Umbilical cord (tissue), 2 donors: ENCODE results near the gene DHDH. TPM values are rescaled to one million over a fixed set of nuclear protein-coding genes. Genes with fewer than 3 reads are reported as not detected.
"Not testable (repeated sequence)": the region's sequence is repeated elsewhere in the genome, so short reads cannot be mapped to it uniquely, and the experiment has no call there.

ENCODE experiments used
- DNase-seq: peaks from one replicate; pipeline ENCODE4 v3.0.0-alpha.2; 2015; ENCODE audit warnings: low spot score
- total RNA-seq: library from RNA; depleted of rRNA; stranded (reverse); fragments of >200 nt; gene quantifications from one replicate; pipeline ENCODE4 v1.2.3, GENCODE V29; 2014; ENCODE audit warnings: low replicate concordance; ENCODE audit not compliant: insufficient read depth

DHDH gene
- total RNA-seq, 1 donor from 2014 or later: not detected

DNA sequence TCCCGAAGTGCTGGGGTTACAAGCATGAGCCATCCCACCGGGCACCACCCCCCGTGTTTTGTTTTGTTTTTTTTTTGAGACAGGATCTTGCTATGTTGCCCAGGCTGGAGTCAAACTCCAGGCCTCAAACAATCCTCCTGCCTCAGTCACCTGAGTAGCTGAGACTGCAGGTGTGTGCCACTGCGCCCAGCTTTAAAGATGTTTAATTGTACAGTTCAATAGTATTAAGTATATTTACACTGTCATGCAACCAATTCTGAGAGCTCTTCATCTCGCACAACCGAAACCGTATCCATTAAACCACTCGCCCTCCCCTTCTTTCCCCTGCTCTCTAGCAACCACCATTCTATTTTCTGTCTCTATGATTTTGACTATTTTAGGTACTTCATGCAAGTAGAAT, 17.7 kb upstream of the DHDH start:
- no peak for DNase-seq

DNA sequence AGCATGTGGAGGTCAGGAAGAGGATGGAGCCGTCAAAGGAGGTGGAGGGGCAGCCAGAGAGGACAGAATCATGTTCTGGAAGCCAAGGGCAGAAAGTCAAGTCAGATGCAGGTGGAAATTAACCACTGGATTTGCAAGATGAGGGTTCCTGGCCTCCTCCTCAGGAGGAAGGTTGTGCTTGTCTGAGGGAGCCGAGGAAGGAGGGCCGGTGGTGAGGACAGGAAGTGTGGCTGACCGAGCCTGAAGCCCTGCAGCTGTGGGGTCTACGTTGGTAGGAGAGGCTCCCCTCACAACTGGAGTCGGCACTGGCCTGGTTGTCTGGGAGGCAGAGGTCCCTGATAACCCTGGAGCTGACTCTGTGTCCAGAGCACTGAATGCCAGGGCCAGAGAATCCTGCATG, 15.4 kb upstream of the DHDH start:
- DNase-seq: no peak

DNA sequence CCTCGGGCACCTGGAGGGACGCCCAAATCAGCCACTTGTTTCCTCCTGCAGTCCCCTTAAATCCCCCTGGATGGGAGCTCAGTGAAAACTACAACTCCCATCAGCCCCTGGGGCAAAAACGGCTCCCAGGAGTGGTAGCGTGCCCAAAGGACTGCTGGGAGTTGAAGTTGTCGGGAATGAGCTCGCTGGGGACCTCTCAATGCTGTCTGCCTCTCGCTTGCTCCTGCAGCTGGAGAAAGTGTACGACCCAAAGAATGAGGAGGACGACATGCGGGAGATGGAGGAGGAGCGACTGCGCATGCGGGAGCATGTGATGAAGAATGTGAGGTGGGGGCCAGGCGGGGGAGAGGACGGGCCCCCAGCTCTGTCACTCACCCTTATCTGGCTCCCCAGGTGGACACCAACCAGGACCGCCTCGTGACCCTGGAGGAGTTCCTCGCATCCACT, 14.7 kb upstream of the DHDH start:
- no peak for DNase-seq

DNA sequence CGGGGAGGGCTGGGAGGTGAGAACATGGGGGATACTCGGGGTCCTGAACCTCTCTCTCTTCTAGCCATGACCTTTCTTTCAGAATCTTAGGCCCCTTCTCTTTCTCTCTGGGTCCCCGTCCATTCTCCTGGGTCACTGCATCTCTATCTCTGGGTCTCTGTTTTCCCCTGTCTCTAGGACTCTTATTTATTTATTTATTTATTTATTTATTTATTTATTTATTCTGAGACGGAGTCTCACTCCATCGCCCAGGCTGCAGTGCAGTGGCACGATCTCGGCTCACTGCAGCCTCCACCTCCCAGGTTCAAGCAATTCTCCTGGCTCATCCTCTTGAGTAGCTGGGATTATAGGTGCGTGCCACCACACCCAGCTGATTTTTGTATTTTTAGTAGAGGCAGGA, 14.2 kb upstream of the DHDH start:
- DNase-seq: not testable (repeated sequence)

DNA sequence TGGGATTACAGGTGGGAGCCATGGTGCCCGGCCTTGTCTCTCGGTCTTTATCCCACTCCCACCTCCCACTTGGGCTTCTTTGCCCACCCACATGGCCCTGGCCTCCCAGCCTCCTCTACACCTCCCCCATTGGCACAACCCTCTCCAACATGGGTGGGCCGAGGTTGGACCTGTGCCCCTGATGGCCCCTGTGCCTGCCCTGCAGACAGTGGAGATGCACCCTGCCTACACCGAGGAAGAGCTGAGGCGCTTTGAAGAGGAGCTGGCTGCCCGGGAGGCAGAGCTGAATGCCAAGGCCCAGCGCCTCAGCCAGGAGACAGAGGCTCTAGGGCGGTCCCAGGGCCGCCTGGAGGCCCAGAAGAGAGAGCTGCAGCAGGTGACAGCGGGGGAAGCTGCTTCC, 12.6 kb upstream of the DHDH start:
- DNase-seq: no peak

DNA sequence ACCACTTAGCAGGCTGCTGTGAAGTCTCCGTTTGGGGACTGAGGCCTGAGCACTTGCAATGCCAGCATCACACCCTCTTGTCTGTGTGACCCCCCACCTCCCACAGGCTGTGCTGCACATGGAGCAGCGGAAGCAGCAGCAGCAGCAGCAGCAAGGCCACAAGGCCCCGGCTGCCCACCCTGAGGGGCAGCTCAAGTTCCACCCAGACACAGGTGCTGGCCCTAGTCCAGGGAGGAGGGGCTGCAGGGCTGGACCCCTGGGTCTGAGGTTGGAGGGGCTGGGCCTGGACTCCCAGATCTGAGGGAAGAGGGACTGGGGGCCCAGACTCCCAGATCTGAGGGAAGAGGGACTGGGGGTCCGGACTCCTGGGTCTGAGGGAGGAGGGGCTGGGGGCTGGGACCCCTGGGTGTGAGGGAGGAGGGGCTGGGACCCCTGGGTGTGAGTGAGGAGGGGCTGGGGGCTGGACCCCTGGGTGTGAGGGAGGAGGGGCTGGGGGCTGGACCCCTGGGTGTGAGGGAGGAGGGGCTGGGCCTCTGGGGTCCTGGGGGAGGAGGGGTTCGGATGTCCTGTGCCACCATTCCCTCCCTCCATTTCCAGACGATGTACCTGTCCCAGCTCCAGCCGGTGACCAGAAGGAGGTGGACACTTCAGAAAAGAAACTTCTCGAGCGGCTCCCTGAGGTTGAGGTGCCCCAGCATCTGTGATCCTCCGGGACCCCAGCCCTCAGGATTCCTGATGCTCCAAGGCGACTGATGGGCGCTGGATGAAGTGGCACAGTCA, 11.6 kb upstream of the DHDH start:
- DNase-seq: no peak

DNA sequence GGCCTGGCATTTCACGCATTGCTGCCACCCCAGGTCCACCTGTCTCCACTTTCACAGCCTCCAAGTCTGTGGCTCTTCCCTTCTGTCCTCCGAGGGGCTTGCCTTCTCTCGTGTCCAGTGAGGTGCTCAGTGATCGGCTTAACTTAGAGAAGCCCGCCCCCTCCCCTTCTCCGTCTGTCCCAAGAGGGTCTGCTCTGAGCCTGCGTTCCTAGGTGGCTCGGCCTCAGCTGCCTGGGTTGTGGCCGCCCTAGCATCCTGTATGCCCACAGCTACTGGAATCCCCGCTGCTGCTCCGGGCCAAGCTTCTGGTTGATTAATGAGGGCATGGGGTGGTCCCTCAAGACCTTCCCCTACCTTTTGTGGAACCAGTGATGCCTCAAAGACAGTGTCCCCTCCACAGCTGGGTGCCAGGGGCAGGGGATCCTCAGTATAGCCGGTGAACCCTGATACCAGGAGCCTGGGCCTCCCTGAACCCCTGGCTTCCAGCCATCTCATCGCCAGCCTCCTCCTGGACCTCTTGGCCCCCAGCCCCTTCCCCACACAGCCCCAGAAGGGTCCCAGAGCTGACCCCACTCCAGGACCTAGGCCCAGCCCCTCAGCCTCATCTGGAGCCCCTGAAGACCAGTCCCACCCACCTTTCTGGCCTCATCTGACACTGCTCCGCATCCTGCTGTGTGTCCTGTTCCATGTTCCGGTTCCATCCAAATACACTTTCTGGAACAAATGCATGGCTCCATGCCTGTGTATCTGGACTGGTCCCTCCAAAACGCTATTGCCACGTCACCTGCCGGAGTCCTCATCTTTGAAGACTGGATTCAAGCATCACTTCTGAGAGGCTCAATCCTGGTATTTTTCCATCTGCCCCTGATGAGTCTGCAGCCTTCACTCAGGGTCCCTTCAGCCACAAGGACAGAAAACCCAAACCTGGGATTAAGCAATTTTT, 10.7 kb upstream of the DHDH start:
- DNase-seq: no peak

DNA sequence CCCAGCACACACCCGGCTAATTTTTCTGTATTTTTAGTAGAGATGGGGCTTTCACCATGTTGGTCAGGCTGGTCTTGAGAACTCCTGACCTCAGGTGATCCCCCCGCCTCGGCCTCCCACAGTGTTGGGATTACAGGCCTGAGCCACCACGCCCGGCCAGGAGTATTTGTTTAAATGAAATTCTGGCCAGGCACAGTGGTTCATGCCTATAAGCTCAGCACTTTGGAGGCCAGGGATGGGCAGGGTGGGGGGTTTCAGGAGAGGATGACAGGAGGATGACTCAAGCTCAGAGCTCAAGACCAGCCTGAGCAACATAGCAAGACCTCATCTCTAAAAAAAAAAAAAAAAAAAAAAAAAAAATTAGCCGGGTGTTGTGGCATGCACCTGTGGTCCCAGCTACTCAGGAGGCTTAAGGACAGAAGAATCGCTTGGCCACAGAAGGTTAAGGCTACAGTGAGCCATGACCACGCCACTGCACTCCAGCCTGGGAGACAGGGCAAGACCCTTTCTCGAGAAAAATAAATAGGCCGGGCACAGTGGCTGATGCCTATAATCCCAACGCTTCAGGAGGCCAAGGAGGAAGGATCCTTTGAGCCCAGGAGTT, 8.2 kb upstream of the DHDH start:
- DNase-seq: peak; percentile 57

DNA sequence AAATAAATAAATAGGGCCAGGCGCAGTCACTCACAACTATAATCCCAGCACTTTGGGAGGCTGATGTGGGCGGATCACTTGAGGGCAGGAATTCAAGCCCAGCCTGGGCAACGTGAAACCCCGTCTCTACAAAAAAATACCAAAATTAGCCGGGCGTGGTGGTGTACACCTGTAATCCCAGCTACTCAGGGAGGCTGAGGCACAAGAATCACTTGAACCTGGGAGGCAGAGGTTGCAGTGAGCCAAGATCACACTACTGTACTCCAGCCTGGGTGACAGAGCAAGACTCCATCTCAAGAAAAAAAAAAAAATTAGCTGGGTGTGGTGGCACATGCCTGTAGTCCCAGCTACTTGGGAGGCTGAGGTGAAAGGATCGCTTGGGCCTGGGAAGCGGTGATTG, 7.6 kb upstream of the DHDH start:
- DNase-seq: not testable (repeated sequence)

DNA sequence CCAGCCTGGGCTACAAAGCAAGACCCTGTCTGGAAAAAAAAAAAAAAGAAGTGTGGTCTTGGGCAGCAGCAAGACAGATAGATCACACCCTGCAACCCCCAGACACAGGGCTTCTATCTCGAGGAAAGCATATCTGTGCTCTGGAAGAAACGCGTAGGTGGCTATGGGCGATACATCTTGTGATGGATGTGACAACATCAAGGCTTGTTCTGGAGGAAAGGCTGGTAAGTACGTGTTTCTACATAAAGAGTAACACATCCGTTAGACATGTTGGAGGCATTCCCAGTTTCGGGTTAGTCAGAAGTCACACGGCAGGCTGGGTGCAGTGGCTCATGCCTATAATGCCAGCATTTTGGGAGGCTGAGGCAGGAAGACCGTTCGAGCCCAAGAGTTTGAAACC, 6.6 kb upstream of the DHDH start:
- DNase-seq: peak; percentile 72

DNA sequence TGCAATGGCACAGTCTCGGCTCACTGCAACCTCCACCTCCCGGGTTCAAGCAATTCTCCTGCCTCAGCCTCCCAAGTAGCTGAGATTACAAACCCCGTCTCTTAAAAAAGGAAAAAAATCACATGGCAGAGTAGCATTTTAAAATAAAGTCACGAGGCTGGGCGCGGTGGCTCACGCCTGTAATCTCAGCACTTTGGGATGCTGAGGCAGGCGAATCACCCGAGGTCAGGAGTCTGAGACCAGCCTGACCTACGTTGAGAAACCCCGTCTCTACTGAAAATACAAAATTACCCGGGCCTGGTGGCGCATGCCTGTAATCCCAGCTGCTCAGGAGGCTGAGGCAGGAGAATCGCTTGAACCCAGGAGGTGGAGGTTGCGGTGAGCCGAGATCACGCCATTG, 5.8 kb upstream of the DHDH start:
- not testable (repeated sequence) for DNase-seq

DNA sequence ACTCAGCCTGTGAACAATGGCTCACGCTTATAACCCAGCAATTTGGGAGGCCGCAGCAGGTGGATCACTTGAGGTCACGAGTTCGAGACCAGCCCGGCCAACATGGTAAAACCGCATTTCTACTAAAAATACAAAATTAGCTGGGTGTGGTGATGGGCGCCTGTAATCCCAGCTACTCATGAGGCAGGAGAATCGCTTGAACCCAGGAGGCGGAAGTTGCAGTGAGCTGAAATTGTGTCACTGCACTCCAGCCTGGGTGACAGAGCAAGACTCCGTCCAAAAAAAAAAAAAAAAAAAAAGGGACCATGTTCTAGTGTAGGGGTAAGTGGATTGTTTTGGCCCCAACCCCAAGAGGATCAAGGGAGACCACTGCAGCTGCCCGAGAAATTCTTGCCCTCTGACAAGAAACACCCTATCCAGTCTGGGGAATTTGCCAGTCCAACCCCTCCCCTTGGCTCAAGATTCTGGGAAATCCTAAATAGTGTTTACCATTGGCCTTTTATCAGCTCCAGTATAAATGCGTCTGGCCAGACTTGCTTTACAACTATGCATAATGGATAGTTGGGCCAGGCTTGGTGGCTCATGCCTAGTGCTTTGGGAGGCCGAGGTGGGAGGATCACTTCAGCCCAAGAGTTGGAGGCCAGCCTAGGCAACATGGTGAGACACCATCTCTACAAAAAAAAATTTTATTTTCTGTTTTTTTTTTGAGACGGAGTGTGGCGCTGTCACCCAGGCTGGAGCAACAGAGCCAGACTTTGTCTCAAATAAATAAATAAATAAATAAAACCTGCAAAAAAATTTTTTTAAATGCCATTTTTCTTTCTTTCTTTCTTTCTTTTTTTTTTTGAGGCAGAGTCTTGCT, 5.1 kb upstream of the DHDH start:
- DNase-seq: peak; percentile 38

DNA sequence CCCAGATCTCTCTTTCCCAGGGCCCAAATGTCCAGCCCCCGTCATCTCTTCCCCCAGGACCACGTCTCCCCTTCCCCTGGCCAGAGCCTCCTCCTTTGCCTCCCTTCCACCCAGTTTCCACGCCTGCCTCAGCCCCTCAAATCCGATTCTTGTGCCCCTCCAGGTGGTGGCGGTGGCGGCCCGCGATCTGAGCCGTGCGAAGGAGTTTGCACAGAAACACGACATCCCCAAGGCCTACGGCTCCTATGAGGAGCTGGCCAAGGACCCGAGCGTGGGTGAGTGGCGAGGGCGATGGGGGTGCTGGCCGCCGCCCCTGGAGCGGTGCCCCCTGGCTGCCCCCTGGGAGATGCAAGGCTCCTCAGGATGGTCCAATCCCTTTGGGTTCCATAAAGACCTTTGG, 1.3 kb downstream of the DHDH start:
- DNase-seq: no peak

DNA sequence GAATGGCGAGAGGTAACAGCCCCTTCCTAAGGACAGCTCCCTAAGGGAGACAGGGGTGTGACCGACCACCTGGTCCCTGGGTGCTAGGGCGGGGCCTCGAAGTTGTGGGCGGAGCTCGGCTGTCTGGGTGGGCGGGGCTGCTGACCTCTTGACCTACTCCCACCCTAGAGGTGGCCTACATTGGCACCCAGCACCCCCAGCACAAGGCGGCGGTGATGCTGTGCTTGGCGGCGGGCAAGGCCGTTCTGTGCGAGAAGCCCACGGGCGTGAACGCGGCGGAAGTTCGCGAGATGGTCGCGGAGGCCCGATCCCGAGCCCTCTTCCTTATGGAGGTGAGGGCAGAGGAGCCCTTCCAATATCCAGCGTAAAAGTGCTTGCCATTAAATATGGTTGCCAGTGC, 2.4 kb downstream of the DHDH start:
- DNase-seq: no peak

DNA sequence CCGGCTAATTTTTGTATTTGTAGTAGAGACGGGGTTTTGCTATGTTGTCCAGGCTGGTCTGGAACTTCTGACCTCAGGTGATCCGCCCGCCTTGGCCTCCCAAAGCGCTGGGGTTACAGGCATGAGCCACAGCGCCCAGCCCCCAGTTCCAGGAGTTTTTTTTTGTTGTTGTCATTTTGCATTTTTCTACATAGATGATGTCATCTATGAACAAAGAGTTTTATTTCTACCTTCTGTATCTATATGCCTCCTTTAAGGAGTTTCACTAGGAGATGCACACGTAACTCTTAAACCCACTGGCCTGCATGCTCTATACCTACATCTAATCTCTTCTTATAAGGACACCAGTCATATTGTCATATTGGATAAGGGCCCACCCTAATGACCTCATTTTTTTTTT, 4.8 kb downstream of the DHDH start:
- DNase-seq: no peak

DNA sequence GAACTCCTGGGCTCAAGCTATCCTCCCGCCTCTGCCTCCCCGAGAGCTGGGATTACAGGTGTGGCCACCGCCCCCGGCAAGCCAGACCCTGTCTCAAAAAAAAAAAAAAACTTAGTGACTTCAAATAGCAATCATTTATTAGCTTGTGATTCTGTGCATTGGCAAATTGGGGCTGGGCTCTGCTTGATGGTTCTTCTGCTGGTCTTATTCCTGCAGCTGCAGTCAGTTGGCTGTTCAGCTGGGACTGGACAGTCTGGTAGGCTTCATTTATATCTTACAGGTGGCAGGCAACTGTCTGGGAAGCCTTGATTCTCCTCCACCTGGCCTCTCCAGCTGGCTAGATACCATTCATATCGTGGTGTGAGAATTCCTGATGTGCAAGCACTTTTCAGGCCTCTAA, 7.4 kb downstream of the DHDH start:
- DNase-seq: no peak

DNA sequence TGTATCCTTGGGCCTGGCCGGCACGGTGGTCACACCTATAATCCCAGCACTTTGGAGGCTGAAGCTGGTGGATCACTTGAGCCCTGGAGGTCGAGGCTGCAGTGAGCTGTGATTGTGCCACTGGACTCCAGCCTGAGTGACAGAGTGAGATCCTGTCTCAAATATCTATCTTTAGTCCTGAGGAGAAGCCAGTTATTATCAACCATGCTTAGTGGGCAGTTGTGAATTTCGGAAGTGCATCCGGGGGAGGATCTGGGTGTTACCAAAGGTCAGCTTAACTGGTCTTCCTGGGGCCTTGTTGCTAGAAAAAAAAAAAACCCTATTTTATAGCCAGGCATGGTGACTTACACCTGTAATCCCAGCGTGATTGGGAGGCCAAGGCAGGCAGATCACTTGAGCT, 9.6 kb downstream of the DHDH start:
- no peak for DNase-seq

DNA sequence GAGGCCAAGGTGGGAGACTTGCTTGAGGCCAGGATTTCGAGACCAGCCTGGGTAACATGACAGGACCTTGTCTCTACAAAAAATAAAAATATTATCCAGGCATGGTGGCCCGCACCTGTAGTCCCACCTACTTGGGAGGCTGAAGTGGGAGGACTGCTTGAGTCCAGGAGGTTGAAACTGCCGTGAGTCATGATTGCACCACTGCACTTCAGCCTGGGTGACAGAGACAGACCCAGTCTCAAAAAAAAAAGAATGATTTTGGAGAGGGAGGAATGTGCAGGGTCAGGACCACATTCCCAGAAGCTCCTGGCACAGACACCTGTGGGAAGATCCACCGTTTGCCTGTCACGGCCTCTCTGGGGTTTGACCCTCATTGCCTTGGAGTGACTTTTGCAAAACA, 11.9 kb downstream of the DHDH start:
- no peak for DNase-seq

DNA sequence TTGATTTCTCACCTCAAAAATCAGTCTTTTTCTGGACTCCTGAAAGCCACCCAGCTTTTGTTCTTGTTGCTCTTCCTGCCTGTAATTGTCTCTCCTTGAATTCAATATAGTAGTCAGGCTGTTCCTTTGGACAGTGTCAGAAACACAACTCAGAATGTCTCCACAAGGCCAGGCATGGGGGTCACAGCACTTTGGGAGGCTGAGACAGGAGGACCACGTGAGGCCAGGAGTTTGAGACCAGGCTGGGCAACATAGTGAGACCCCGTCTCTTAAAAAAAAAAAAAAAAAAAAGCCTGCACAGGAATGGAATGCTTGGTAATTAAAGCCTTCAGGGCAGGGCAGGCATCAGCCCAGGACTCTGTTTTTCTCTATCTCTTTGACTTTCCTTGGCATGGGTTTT, 12.3 kb downstream of the DHDH start:
- DNase-seq: no peak

DNA sequence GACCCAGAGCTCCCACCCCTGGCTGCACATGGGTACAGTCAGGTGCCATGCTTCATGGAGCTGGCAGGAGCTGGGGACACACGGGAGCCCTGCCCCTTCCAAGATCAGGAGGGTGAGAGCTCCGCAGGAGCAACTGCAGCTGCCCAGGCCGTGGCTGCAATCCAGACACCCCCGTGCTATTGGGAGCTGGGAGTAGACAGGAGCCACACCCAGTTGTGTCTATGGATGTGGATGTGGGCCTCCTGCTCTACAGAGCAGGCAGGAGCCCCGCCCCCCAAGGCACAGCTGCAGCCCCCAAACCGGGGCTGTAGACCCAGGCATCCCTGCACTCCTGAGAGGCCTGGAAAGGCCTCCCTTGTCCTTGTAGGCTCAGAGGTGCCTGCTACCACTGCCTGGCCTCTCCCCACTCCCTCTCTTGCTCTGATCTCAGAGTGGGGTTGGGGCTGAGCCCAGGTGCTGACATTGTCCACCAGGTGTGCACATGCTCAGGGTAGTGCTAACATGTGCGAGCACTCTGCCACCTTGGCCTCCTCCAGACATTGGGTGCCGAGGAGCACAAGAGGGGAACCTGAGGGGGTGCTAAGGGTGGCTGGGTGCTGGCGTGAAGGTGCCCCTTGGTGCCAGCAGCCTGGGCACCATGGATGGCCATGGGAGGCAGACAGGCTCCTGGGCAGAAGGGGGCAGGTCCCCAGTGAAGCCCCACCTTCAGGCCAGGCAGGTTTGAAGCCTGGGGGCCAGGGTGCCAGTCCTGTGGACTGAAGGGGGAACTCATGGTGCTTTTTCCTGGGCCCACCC, 13.2 kb downstream of the DHDH start:
- no peak for DNase-seq

DNA sequence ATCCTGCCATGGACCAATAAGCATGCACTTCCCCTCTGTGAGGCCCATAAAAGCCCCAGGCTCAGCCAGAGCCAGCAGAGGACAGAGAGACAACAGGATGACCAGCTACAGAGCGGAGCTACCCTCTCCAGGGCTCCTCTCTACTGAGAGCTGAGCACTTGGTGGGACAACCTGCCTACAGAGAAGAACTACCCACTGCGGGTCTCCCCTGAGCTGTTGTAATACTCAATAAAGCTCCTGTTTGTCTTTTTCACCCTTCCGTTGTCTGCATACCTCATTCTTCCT, 13.7 kb downstream of the DHDH start:
- no peak for DNase-seq
